WTC11 (cell line): ENCODE data around the gene ZNF254. TPM values are rescaled to one million over a fixed set of nuclear protein-coding genes. Genes with fewer than 3 reads are reported as not detected.

Experiments
- ATAC-seq: fragments of 200-7000 bp; cut with Tn5 transposase; 2 replicates; pipeline ENCODE4 v1.10.0; 2021; ENCODE audit warnings: mild to moderate bottlenecking, moderate library complexity
- CTCF ChIA-PET: fragments of 300-600 bp; sonication (Branson Sonifier 250); formaldehyde crosslinking; loops from one replicate; lab custom pipeline; 2021; ENCODE audit warnings: antibody characterized with exemption; lab: Charles Lee
- POLR2A ChIA-PET: fragments of 350-600 bp; sonication (Branson Sonifier 250); formaldehyde crosslinking; loops from one replicate; lab custom pipeline; 2021; ENCODE audit warnings: antibody characterized with exemption; lab: Charles Lee
- DNase-seq: peaks from one replicate; pipeline ENCODE4 v3.0.0; 2021; ENCODE audit warnings: low spot score
- H3K27ac Mint-ChIP-seq: 2 replicates; pipeline ENCODE4 v1.8.0; 2021; ENCODE audit warnings: mixed read lengths
- H3K27me3 Mint-ChIP-seq: 2 replicates; pipeline ENCODE4 v1.8.0; 2021; ENCODE audit warnings: low read depth, mild to moderate bottlenecking, moderate library complexity, mixed read lengths
- H3K36me3 Mint-ChIP-seq: 2 replicates; pipeline ENCODE4 v1.8.0; 2021; ENCODE audit warnings: mixed read lengths
- H3K4me1 Mint-ChIP-seq: 2 replicates; pipeline ENCODE4 v1.8.0; 2022; ENCODE audit warnings: mixed read lengths
- H3K4me3 Mint-ChIP-seq: 2 replicates; pipeline ENCODE4 v1.8.0; 2021; ENCODE audit warnings: mild to moderate bottlenecking, moderate library complexity, mixed read lengths
- H3K9me3 Mint-ChIP-seq: 2 replicates; pipeline ENCODE4 v1.8.0; 2021; ENCODE audit warnings: mixed read lengths
- CREB1 ChIP-seq: sonication (generic); formaldehyde crosslinking; IDR thresholded peaks from 2 replicates; pipeline ENCODE4 v1.8.0; 2023; ENCODE audit warnings: mild to moderate bottlenecking, missing genetic modification reagents
- ELF4 ChIP-seq: sonication (generic); formaldehyde crosslinking; IDR thresholded peaks from 2 replicates; pipeline ENCODE4 v1.8.1; 2022; ENCODE audit warnings: low read depth, mild to moderate bottlenecking, moderate library complexity, missing genetic modification reagents
- ETV6 ChIP-seq: sonication (generic); formaldehyde crosslinking; IDR thresholded peaks from 2 replicates; pipeline ENCODE4 v1.8.1; 2022; ENCODE audit warnings: mild to moderate bottlenecking, missing genetic modification reagents
- FOXP1 ChIP-seq: sonication (generic); formaldehyde crosslinking; IDR thresholded peaks from 2 replicates; pipeline ENCODE4 v1.8.0; 2022; ENCODE audit warnings: missing genetic modification reagents, mild to moderate bottlenecking, moderate library complexity, borderline replicate concordance
- GRHL2 ChIP-seq: fragments of 250-450 bp; sonication (Bioruptor Pico); IDR thresholded peaks from 2 replicates; pipeline ENCODE4 v1.8.0; 2022; ENCODE audit warnings: mild to moderate bottlenecking, moderate library complexity; ENCODE audit not compliant: insufficient replicate concordance, severe bottlenecking
- IRF2 ChIP-seq: sonication (generic); formaldehyde crosslinking; IDR thresholded peaks from 2 replicates; pipeline ENCODE4 v1.8.0; 2022; ENCODE audit warnings: low read depth, missing genetic modification reagents, borderline replicate concordance
- KAT7 ChIP-seq: sonication (generic); formaldehyde crosslinking; IDR thresholded peaks from 2 replicates; pipeline ENCODE4 v1.8.1; 2023; ENCODE audit warnings: missing genetic modification reagents, mild to moderate bottlenecking, borderline replicate concordance
- MXD4 ChIP-seq: fragments of 250-450 bp; sonication (Bioruptor Pico); IDR thresholded peaks from 2 replicates; pipeline ENCODE4 v1.8.0; 2021; ENCODE audit warnings: mild to moderate bottlenecking, moderate library complexity, borderline replicate concordance
- NR2C2 ChIP-seq: sonication (generic); formaldehyde crosslinking; IDR thresholded peaks from 2 replicates; pipeline ENCODE4 v1.8.0; 2022; ENCODE audit warnings: mild to moderate bottlenecking, missing genetic modification reagents
- OVOL2 ChIP-seq: fragments of 250-450 bp; sonication (Bioruptor Pico); IDR thresholded peaks from 2 replicates; pipeline ENCODE4 v1.9.0; 2021; ENCODE audit warnings: mild to moderate bottlenecking, borderline replicate concordance
- PREB ChIP-seq: sonication (generic); formaldehyde crosslinking; IDR thresholded peaks from 2 replicates; pipeline ENCODE4 v1.8.1; 2022; ENCODE audit warnings: mild to moderate bottlenecking, missing genetic modification reagents, moderate library complexity, borderline replicate concordance
- TCF7 ChIP-seq: sonication (generic); formaldehyde crosslinking; IDR thresholded peaks from 2 replicates; pipeline ENCODE4 v1.8.0; 2022; ENCODE audit warnings: mild to moderate bottlenecking, low read depth, missing genetic modification reagents, moderate library complexity
- USF2 ChIP-seq: sonication (generic); formaldehyde crosslinking; IDR thresholded peaks from 2 replicates; pipeline ENCODE4 v1.8.1; 2023; ENCODE audit warnings: mild to moderate bottlenecking, missing genetic modification reagents, moderate library complexity
- ZNF121 ChIP-seq: sonication (generic); formaldehyde crosslinking; IDR thresholded peaks from 2 replicates; pipeline ENCODE4 v1.8.0; 2023; ENCODE audit warnings: missing genetic modification reagents
- ZNF138 ChIP-seq: sonication (generic); formaldehyde crosslinking; conservative IDR thresholded peaks from 2 replicates; pipeline ENCODE4 v1.8.1; 2022; ENCODE audit warnings: mild to moderate bottlenecking, moderate library complexity, missing genetic modification reagents
- ZNF219 ChIP-seq: sonication (generic); formaldehyde crosslinking; IDR thresholded peaks from 2 replicates; pipeline ENCODE4 v1.8.0; 2023; ENCODE audit warnings: missing genetic modification reagents, mild to moderate bottlenecking, borderline replicate concordance
- ZNF263 ChIP-seq: sonication (generic); formaldehyde crosslinking; IDR thresholded peaks from 2 replicates; pipeline ENCODE4 v1.8.1; 2022; ENCODE audit warnings: low read depth, mild to moderate bottlenecking, moderate library complexity, missing genetic modification reagents
- ZNF281 ChIP-seq: sonication (generic); formaldehyde crosslinking; IDR thresholded peaks from 2 replicates; pipeline ENCODE4 v1.8.0; 2023; ENCODE audit warnings: mild to moderate bottlenecking, missing genetic modification reagents
- ZNF416 ChIP-seq: fragments of 250-450 bp; sonication (Bioruptor Pico); IDR thresholded peaks from 2 replicates; pipeline ENCODE4 v1.9.0; 2021; ENCODE audit warnings: mild to moderate bottlenecking, inconsistent platforms
- total RNA-seq: library from RNA; stranded (reverse); gene quantifications from 3 replicates; pipeline ENCODE4 v1.2.3, GENCODE V29; 2021
- TF ChIP-seq, protein P1 (sequence below): sonication (generic); formaldehyde crosslinking; IDR thresholded peaks from 2 replicates; pipeline ENCODE4 v1.8.1; 2023; ENCODE audit warnings: mild to moderate bottlenecking, moderate library complexity, missing genetic modification reagents
- TF ChIP-seq, protein P2 (sequence below): sonication (generic); formaldehyde crosslinking; IDR thresholded peaks from 2 replicates; pipeline ENCODE4 v1.8.0; 2022; ENCODE audit warnings: mild to moderate bottlenecking, missing genetic modification reagents
- TF ChIP-seq, protein P3 (sequence below): sonication (generic); formaldehyde crosslinking; IDR thresholded peaks from 2 replicates; pipeline ENCODE4 v1.8.0; 2023; ENCODE audit warnings: missing genetic modification reagents

The ZNF254 gene
- total RNA-seq, 1 experiment from 2014 or later: 34.5 TPM

DNA sequence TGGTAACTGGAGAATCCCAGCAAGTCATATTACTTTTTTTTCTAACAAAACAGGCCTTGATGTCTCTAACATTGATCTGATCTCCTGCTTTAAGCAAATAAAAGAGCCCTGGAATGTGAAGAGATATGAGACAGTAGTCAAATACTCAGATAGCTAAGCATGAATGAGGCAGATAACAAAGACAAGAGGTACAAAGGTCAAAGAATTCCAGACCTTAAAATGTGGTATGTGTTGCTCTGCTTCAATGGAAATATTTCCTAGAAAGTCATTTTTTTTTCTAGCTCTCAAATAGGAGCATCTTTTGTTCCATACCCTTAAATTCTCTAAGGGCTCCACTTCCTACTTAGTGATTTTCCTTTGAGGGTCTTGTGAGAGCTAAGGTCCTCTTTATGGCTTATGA, 54.6 kb downstream of the ZNF254 start:
- ChIA-PET POLR2A (interaction anchor here (0.6 kb wide), 1 partner anchor 760 kb away, joined by 8 read pairs; no protein-coding TSS in a partner anchor), CTCF (no interaction called here)
- peaks cover 33% of the 10 kb centered on the region for H3K36me3 Mint-ChIP-seq
- ATAC-seq: no peak
- peaks cover 62% of the 10 kb centered on the region for H3K9me3 Mint-ChIP-seq
- no peaks in the 10 kb centered on the region for H3K27me3 Mint-ChIP-seq
- no peak for DNase-seq
- H3K4me3 Mint-ChIP-seq: no peak overlapping the region
- no peak overlapping the region for H3K27ac Mint-ChIP-seq
- peaks cover 14% of the 10 kb centered on the region for H3K4me1 Mint-ChIP-seq
- TF ChIP-seq OVOL2 (CRISPR knock-in tag) (no peak), KAT7 (no peak), ZNF263 (CRISPR knock-in tag) (no peak), ZNF219 (CRISPR knock-in tag) (no peak)
- TF ChIP-seq, protein P1, sequence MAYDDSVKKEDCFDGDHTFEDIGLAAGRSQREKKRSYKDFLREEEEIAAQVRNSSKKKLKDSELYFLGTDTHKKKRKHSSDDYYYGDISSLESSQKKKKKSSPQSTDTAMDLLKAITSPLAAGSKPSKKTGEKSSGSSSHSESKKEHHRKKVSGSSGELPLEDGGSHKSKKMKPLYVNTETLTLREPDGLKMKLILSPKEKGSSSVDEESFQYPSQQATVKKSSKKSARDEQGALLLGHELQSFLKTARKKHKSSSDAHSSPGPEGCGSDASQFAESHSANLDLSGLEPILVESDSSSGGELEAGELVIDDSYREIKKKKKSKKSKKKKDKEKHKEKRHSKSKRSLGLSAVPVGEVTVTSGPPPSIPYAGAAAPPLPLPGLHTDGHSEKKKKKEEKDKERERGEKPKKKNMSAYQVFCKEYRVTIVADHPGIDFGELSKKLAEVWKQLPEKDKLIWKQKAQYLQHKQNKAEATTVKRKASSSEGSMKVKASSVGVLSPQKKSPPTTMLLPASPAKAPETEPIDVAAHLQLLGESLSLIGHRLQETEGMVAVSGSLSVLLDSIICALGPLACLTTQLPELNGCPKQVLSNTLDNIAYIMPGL (CRISPR knock-in tag): no peak

GRCh38 chr19:24142771-24143170, 55.8 kb downstream of the ZNF254 start:
- Mint-ChIP-seq H3K36me3 (peaks cover 35% of the 10 kb centered on the region), H3K27me3 (no peaks in the 10 kb centered on the region), H3K27ac (no peak overlapping the region), H3K4me3 (no peak overlapping the region), H3K9me3 (peaks cover 60% of the 10 kb centered on the region), H3K4me1 (peaks cover 3% of the 10 kb centered on the region)
- POLR2A ChIA-PET: no interaction called here
- CTCF ChIA-PET: no interaction called here
- no peak for TF ChIP-seq ETV6 (CRISPR knock-in tag)
- TF ChIP-seq, protein P2, sequence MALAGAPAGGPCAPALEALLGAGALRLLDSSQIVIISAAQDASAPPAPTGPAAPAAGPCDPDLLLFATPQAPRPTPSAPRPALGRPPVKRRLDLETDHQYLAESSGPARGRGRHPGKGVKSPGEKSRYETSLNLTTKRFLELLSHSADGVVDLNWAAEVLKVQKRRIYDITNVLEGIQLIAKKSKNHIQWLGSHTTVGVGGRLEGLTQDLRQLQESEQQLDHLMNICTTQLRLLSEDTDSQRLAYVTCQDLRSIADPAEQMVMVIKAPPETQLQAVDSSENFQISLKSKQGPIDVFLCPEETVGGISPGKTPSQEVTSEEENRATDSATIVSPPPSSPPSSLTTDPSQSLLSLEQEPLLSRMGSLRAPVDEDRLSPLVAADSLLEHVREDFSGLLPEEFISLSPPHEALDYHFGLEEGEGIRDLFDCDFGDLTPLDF: no peak
- TF ChIP-seq GRHL2 (CRISPR knock-in tag): no peak
- no peak for TF ChIP-seq ZNF138
- TF ChIP-seq, protein P1 (CRISPR knock-in tag): no peak
- TF ChIP-seq TCF7 (CRISPR knock-in tag): no peak
- no peak for TF ChIP-seq CREB1 (CRISPR knock-in tag)
- no peak for TF ChIP-seq ZNF416 (CRISPR knock-in tag)
- no peak for TF ChIP-seq ZNF281 (CRISPR knock-in tag)
- no peak for TF ChIP-seq NR2C2 (CRISPR knock-in tag)
- no peak for DNase-seq
- no peak for ATAC-seq

- no peak for DNase-seq
- POLR2A ChIA-PET: no interaction called here
- Mint-ChIP-seq H3K4me3 (no peak overlapping the region), H3K36me3 (peaks cover 67% of the 10 kb centered on the region), H3K27me3 (peaks cover 13% of the 10 kb centered on the region), H3K4me1 (no peaks in the 10 kb centered on the region), H3K9me3 (peaks cover 80% of the 10 kb centered on the region), H3K27ac (no peak overlapping the region)
- CTCF ChIA-PET: no interaction called here
- ATAC-seq: peak; percentile 61
- TF ChIP-seq FOXP1: no peak
- no peak for TF ChIP-seq ZNF121 (CRISPR knock-in tag)
- TF ChIP-seq, protein P3, sequence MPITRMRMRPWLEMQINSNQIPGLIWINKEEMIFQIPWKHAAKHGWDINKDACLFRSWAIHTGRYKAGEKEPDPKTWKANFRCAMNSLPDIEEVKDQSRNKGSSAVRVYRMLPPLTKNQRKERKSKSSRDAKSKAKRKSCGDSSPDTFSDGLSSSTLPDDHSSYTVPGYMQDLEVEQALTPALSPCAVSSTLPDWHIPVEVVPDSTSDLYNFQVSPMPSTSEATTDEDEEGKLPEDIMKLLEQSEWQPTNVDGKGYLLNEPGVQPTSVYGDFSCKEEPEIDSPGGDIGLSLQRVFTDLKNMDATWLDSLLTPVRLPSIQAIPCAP (CRISPR knock-in tag): no peak
- no peak for TF ChIP-seq PREB (CRISPR knock-in tag)
- TF ChIP-seq ELF4: no peak
- TF ChIP-seq IRF2 (CRISPR knock-in tag): no peak
- TF ChIP-seq MXD4: no peak
- no peak for TF ChIP-seq USF2 (CRISPR knock-in tag)
These were observed 72.7 kb downstream of the ZNF254 start for GRCh38 chr19:24159707-24160106.
